Measurements from ENCODE around the gene NUP133. TPM values are rescaled to one million over a fixed set of nuclear protein-coding genes. Genes with fewer than 3 reads are reported as not detected.

The NUP133 gene
- total and polyA plus RNA-seq, 10 of the 15 experiments (the other 5 are each of a cell fraction or from before 2014, with no cell fraction given): 10.9 to 45.4 (median 29.2) TPM

GRCh38 chr1:229408458-229409037, 99.6 kb downstream of the NUP133 start:
- in situ Hi-C loops (cut with MboI) (no loop called here), intact Hi-C loops (cut with micrococcal nuclease; ENCODE audit: unreplicated experiment) (no loop called here)
- Histone ChIP-seq H2AFZ (ENCODE audit: control insufficient read depth, low read depth, low read length) (no peak overlapping the region), H3K27me3 (replicated peaks in 1 of 2; ENCODE audit: control insufficient read depth in 2 of 2, insufficient read depth in 2 of 2, low read length in 1 of 2) (peaks cover 14 to 17% of the 10 kb centered on the region in 2 experiments), H4K20me1 (ENCODE audit: control insufficient read depth, insufficient read depth) (no peaks in the 10 kb centered on the region), H3K4me2 (ENCODE audit: control insufficient read depth, insufficient read depth) (no peak overlapping the region), H3K27ac (ENCODE audit: control insufficient read depth, insufficient read depth) (no peak overlapping the region), H3K36me3 (ENCODE audit: control insufficient read depth in 2 of 2, insufficient read depth in 2 of 2, low read length in 1 of 2) (no peaks in the 10 kb centered on the region), H3K9ac (ENCODE audit: control insufficient read depth, insufficient read depth, low read length) (no peak overlapping the region), H3K4me3 (no peak overlapping the region), H3K79me2 (ENCODE audit: control insufficient read depth, insufficient read depth, low read length) (no peaks in the 10 kb centered on the region), H3K4me1 (ENCODE audit: control insufficient read depth, insufficient read depth, low read length) (no peaks in the 10 kb centered on the region), H3K9me3 (replicated peaks; ENCODE audit: control insufficient read depth, insufficient read depth, low read length) (no peaks in the 10 kb centered on the region)
- WGBS (ENCODE audit: insufficient coverage, insufficient replicate concordance, low lambda C conversion rate, missing lambda C conversion rate): 46% methylated on average over 7 of the region's 8 CpGs
- no peak for TF ChIP-seq MXI1 (IDR thresholded peaks at IDR 0.05; ENCODE audit: low read depth, low read length)
- no peak for TF ChIP-seq IRF5 (IDR thresholded peaks at IDR 0.05; ENCODE audit: borderline replicate concordance)
- SMC1A ChIA-PET (ENCODE audit: uncharacterized antibody, unreplicated experiment): no interaction called here
- BruUV-seq (replicated peaks): no TSS peak
- POLR2A ChIA-PET: no interaction called here
- no peak for FAIRE-seq
- no peak for ATAC-seq
- RAD21 ChIA-PET (ENCODE audit: unreplicated experiment): no interaction called here
- CTCF ChIA-PET: no interaction called here
- DNase-seq (ENCODE audit: low read depth, low spot score): no peak

- Histone ChIP-seq H3K9me3 (replicated peaks; ENCODE audit: control insufficient read depth, insufficient read depth, low read length) (no peaks in the 10 kb centered on the region), H3K36me3 (ENCODE audit: control insufficient read depth in 2 of 2, insufficient read depth in 2 of 2, low read length in 1 of 2) (no peaks in the 10 kb centered on the region), H3K4me3 (no peak overlapping the region), H2AFZ (ENCODE audit: control insufficient read depth, low read depth, low read length) (no peak overlapping the region), H3K4me1 (ENCODE audit: control insufficient read depth, insufficient read depth, low read length) (no peaks in the 10 kb centered on the region), H3K4me2 (ENCODE audit: control insufficient read depth, insufficient read depth) (0 out of 2 replicates have a peak overlapping the region, but pooled peaks have one; percentile 9), H3K27ac (ENCODE audit: control insufficient read depth, insufficient read depth) (no peak overlapping the region), H3K9ac (ENCODE audit: control insufficient read depth, insufficient read depth, low read length) (no peak overlapping the region), H3K79me2 (ENCODE audit: control insufficient read depth, insufficient read depth, low read length) (no peaks in the 10 kb centered on the region), H3K27me3 (replicated peaks in 1 of 2; ENCODE audit: control insufficient read depth in 2 of 2, insufficient read depth in 2 of 2, low read length in 1 of 2) (peaks cover 14 to 19% of the 10 kb centered on the region in 2 experiments), H4K20me1 (ENCODE audit: control insufficient read depth, insufficient read depth) (no peaks in the 10 kb centered on the region)
- FAIRE-seq: no peak
- intact Hi-C loops (cut with micrococcal nuclease; ENCODE audit: unreplicated experiment) (no loop called here), in situ Hi-C loops (cut with MboI) (no loop called here)
- POLR2A ChIA-PET: no interaction called here
- no peak for DNase-seq (ENCODE audit: low read depth, low spot score)
- 29% methylated on average over 63 of the region's 68 CpGs for WGBS (ENCODE audit: insufficient coverage, insufficient replicate concordance, low lambda C conversion rate, missing lambda C conversion rate)
- RAD21 ChIA-PET (ENCODE audit: unreplicated experiment): no interaction called here
- SMC1A ChIA-PET (ENCODE audit: uncharacterized antibody, unreplicated experiment): no interaction called here
- CTCF ChIA-PET: interaction anchor here (0.6 to 1.7 kb wide), 3 partner anchors 10 to 177 kb away, joined by 3 read pairs; no protein-coding TSS in a partner anchor
- BruUV-seq (replicated peaks): no TSS peak
- TF ChIP-seq ESRRA (IDR thresholded peaks at IDR 0.05; ENCODE audit: low read length): no peak
- TF ChIP-seq BMI1 (IDR thresholded peaks at IDR 0.05; ENCODE audit: borderline replicate concordance): no peak
- no peak for TF ChIP-seq JUNB (IDR thresholded peaks at IDR 0.05)
- TF ChIP-seq RFX5 (IDR thresholded peaks at IDR 0.05; ENCODE audit: low read depth, low read length): no peak
- no peak for TF ChIP-seq TARDBP (IDR thresholded peaks at IDR 0.05; ENCODE audit: borderline replicate concordance)
- TF ChIP-seq EP300 (IDR thresholded peaks at IDR 0.05; ENCODE audit: borderline replicate concordance in 1 of 2, control insufficient read depth in 1 of 2, low read depth in 2 of 2, low read length in 2 of 2): no peak
- TF ChIP-seq NRF1 (conservative IDR thresholded peaks at IDR 0.05; ENCODE audit: low read depth, low read length): no peak
- TF ChIP-seq BHLHE40 (IDR thresholded peaks at IDR 0.05; ENCODE audit: borderline replicate concordance in 1 of 2, low read depth in 2 of 2, low read length in 1 of 2): no peak
- no peak for TF ChIP-seq MEF2A (IDR thresholded peaks at IDR 0.05; ENCODE audit: insufficient read depth, low read depth, low read length)
- no peak for TF ChIP-seq GABPA (IDR thresholded peaks at IDR 0.05; ENCODE audit: low read depth)
- no peak for TF ChIP-seq E2F4 (IDR thresholded peaks at IDR 0.05; ENCODE audit: low read depth, low read length)
- TF ChIP-seq ZNF384 (IDR thresholded peaks at IDR 0.05; ENCODE audit: borderline replicate concordance, low read depth, low read length): no peak
- peak; percentile 23; the same call in 2 of the 3 replicates for ATAC-seq
Measured at GRCh38 chr1:229407206-229408026, 100.7 kb downstream of the NUP133 start.
